GM15510 (cell line): ENCODE measurements around the gene CCDC88C.

Experiments
- POLR2A ChIP-seq: IDR thresholded peaks from 3 replicates; pipeline ENCODE4 v1.6.1; 2011; ENCODE audit warnings: borderline replicate concordance; ENCODE audit not compliant: insufficient read length; ENCODE audit errors: extremely low read depth

CCDC88C gene

DNA sequence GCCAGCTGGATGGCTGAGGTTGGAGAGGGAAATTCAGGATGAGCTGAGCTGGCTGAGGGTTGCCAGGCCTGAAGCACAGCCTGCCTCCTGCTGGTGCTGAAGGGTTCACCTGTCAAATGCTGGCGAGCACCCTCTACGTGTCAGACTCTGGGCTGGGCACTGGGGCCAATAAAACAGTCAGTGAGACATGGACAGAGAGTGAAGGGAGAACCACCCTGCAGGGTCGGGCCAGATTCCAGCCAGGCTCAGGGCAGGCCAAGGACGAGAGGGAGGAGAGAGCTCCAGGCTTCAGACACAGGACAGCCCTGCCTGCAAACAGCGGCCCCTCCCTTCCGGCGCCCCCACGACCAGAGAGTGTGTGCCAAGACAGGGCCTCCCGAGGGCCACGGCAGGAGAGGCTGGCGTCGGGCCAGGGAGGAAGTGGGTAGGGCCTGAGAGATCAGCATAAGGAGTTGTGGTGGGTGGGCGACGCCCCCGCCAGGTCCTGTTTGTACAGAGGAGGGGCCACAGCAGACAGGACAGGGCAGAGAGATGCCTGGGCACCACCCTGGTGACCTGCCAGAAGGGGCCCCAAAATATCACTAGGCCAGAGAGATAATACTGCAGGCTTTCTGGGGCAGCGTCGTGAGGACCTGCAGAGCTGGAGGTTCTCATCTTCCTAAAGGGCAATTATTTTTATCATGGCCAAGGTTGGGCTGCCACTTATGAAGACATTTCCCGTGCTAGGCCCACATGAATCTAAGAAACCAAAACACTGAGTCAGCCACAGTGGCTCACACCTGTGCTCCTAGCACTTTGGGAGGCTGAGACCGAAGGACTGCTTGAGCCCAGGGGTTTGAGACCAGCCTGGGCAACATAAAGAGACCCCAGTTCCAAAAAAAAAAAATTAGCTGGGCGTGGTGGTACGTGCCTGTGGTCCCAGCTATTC is 100.0 kb downstream of the CCDC88C start:
- TF ChIP-seq POLR2A, result no peak

DNA sequence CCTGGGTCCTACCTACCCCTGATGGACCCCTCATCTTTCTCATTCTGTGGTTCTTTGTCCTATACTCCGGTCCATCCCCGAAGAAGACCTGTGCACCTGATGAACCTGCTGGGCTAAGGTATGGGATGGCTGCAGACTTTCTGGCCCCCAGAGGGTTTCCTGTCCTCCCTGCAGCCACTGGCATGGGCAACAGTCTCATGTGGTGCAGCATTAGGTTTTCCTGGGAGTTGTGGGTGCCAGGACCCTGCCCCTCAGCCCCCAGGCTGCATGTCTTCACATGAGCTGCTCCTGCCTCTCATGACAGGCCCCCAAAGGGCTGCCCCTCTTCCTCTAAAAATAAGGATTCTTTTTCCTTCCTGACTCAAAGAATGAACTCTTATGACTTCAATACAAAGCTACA is 100.9 kb downstream of the CCDC88C start:
- TF ChIP-seq POLR2A, result no peak

DNA sequence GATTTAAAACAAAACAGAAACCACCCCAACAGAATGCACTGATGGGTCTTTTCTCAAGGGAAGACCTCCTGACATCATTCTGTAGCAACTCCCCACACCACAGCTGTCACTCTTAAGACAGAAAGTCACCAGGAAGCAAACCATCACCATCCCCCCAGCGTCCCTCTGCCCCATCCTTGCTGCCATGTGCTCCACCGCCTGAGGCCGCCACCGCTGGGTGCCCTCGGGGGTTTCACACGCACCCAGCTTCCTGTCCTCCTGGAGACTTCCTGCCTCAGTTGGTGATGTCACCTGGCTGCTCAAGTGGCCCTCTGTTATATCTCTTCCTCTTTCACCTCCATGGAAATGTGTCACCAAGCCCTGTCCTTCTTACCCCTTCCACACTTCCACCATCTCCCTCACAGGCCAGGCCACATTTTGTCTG is 101.8 kb downstream of the CCDC88C start:
- peak; percentile 33 for TF ChIP-seq POLR2A

DNA sequence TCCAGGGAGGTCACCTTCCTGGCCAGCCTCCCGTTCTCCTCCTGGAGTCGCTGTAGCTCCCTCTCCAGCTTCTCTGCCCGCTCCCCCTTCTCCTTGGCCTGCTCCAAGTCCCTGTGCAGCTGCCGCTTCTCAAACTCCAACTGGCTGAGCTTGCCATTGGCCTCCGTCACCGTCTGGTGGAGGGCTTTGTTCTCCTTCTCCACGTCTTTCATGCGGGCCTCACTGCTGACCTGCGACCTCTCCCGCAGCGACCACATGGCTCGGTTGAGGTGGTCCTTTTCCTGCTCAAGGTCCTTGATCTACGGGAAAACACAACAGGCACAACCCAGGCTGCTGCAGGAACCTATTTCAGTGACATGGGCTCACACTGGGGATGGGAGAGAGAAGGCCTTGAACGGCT is 103.8 kb downstream of the CCDC88C start:
- no peak for TF ChIP-seq POLR2A

DNA sequence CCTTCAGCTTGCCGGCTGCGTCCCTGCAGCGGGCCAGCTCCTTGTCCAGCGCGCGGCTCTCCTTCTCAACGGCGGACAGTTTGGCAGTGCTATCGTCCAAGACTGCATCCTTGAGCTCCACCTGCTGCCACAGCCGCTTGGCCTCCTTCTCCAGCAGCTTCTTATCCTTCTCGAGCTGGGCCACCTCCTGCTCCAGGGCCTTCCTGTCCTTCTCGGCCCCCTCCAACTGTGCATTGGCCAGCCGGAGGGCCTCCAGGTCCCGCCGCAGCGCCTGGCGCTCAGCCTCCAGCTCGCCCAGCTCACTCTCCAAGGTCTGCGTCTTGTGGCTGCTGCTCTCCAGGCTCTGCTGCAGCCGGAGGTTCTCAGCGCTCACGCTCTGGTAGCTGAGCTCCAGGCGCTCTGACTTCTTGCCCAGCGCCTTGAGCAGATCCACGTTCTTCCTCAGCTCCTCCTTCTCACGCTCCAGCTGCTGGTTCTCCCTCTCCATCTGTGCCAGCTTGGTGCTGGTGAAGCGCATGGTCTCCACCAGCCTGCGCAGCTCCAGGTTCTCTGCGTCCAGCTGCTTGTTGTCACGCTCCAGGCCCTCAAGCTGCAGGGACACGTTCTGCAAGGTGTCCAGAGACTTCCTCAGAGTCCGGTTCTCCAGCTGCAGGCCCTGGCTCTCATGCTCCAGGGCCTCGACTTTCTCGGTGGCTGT is 104.3 kb downstream of the CCDC88C start:
- TF ChIP-seq POLR2A, result no peak

DNA sequence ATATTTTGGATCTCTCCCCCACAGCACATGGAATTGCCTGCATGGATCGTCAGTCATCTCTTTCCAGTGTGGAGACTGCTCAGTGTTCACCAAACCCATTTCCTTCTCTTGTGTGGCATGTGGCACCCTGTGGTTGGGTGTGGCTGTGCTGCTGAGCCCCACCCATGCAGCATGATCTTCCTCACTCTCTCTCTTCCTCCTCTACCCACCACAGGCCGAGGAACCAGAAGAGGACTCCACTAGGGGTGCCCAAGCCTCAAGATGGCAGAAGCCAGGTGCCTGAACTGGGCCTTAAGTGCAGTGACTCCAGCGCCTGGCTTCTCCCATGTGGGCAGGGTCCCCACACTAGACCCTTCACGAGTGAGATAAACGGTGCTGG is 106.3 kb downstream of the CCDC88C start:
- TF ChIP-seq POLR2A, result no peak

DNA sequence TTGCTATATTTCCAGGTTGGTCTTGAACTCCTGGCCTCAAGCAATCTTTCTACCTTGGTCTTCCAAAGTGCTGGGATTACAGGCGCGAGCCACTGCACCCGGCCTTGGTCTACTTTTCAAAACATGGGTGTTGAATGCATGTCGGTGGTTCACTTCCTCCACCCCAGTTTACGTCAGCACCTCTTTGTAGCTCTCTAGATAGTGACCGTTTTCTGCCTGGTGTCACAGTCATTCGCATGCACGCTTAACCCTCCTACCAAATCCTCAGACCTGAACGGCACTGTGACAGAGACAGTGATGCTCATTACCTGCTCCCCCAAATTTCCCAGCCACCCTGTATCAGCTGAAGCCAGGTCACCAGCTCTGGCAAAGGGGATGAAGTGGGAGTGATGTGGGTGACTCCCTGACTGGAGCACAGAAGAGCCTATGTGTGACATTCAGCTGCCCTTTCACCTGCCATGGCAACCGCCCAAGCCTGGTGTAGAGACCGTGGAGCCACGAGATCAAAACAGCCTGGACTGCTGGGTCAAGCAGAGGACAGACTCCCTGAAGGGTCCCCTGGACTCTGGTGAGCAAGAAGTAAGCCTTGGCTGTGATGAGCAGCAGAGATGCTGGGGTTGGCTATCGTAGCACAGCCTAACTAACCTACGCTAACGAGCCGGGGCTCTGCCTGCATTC is 106.9 kb downstream of the CCDC88C start:
- TF ChIP-seq POLR2A, result no peak

DNA sequence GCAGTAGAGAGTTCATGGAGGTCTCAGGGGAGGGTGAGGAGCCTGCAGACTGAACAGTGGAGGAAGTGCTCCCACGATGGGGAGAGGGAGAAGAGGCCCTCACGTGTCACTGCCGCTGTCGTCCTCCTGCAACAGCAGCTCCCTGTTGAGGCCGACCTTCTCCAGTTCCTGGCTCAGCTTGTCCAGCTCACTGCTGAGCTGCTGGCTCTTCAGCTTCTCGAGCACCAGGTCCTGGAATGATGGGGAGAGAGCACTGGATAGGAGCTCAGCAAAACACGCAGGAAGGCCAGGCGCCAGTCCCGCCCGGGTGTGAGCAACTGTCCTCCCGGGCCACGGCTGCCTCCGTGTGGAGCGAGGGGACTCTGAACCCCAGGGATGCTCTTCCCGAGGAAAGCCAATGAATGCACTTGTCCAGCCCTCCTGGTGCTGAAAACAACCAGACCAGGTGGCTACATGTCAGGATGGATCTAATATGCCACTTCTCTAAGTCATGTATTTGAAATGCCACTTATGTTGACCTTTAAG is 107.8 kb downstream of the CCDC88C start:
- TF ChIP-seq POLR2A, result no peak

DNA sequence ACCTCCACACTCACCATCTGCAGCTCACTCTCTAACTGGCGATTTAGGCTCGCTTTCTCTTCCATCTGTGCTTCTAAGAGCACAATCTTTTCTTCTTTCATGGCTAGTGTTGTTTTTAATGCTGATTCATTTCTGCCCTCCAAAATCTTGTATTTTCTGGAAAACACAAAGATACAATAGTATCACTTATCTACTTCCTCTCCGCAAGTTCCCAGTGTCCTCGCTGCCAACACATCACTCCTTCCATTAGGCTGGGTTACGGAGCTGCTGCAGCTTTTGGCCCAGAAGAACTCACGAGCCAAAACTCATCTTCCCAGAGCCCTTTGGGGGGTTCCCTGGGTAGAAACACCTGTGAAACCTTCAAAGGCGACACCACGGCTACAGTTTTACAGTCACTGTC is 109.3 kb downstream of the CCDC88C start:
- no peak for TF ChIP-seq POLR2A

DNA sequence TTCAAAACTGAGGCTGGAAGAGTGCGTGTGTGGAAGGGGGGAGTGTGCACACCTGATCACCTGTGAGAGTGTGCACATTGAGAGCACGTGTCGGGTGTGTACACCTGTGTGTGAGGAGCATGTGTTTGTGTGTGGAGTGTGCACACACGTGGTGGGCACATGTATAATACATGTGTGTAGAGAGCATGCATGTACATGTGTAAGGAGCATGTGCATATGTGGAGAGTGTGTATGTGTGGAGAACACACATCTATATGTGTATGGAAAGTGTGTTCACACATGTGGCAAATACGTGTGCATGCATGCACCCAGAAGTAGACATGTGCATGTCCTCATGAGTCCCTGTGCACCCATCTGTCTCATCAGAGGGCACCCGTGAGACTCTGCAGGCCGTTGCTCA is 110.0 kb downstream of the CCDC88C start:
- no peak for TF ChIP-seq POLR2A

DNA sequence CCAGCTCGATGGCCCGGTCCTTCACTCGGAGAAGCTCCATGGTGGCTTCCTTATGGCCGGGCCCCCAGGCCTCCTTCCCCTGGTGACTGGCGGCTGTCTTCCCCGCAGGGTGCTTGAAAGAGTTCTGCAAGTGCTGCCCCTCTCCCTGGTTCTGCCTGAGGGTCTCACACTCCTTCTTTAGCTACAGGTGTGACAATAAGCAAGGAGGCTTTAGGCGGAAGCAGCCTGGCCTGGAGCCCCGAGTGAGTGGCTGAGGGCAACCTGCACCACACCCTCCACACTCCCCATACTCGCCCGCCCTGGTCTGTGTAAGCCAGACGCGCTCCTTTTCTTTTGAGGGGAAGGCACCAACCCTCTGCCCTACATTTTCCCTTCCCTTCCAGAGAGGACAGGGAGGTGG is 110.6 kb downstream of the CCDC88C start:
- TF ChIP-seq POLR2A, result no peak

DNA sequence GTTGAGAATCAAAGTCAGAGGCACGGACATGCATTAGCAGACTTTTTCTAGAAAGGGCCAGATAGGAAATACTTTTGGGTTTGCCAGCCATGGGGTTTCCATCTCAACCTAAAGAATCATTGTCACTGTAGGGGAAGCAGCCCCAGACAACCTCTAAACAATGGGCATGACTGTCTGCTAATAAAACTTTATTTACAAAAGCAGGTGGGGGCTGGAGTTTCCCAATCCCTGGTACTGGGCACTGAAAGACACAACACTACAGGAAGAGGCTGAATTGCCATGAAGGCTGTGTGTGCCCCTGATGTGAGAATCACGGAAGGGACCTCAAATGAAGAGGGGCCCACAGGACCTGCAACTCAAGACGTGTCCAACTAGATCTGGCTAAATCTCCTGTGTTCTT is 111.1 kb downstream of the CCDC88C start:
- TF ChIP-seq POLR2A, result no peak

DNA sequence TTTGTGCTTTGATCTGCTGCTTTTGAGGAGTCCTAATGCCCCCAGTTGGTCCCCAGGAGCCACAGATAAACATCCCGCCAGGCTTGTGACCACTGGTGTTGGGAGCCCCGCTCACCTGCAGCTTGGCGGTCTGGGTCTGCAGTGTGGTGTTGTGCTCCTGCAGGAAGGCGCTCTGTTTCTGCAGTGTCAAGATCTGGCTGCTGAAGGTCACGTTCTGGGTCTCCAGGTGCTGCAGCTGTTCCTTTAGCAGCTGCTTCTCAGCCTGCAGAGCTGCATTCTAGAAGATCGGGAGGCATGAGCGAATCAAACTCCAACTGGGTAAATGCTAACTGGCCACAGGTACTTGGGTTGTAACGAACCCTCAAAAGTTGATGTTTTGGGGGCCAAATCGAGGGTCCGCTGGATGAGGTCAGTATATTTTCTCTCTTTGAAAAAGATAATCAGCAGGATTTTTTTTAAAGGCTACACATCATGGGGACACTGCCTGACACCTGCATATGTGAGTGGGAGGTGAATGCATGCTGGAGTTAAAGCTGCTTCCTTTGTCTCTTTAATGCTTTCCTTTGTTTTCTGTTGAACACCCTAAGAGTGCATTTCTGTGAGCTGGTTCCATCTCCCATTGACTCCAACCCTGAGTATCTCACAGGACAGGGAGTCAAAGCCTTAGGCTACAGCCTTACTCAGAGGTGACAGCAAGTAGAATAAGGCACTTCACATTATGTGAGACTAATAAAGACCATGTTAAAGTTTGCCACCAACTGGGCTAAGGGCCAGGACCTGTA is 111.8 kb downstream of the CCDC88C start:
- TF ChIP-seq POLR2A, result no peak

DNA sequence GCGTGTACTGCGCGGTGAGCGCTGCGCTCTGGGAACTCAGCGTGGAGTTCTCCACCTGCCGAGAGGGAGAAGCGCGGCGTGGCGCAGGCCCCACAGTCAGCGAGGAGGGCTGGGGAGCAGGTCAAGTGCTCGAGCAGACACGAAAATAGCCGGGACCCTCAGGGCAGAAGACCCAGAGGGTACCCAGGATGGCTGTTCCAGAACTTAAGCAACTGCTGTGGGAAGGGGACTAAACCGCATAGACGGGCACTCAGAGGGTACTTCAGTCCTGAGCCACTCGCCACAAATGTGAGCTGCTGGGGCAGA is 113.7 kb downstream of the CCDC88C start:
- TF ChIP-seq POLR2A, result no peak
